Activated T-cell treated with anti-CD3 and anti-CD28 coated beads for 24 hours (primary cell): Measurements from ENCODE around the gene NLRX1.
"Not testable (repeated sequence)": the region's sequence is repeated elsewhere in the genome, so short reads cannot be mapped to it uniquely, and the experiment has no call there.

Source experiments
- DNase-seq: peaks from one replicate; pipeline ENCODE4 v3.0.0-alpha.2; 2020; ENCODE audit warnings: low read depth

NLRX1 gene, protein sequence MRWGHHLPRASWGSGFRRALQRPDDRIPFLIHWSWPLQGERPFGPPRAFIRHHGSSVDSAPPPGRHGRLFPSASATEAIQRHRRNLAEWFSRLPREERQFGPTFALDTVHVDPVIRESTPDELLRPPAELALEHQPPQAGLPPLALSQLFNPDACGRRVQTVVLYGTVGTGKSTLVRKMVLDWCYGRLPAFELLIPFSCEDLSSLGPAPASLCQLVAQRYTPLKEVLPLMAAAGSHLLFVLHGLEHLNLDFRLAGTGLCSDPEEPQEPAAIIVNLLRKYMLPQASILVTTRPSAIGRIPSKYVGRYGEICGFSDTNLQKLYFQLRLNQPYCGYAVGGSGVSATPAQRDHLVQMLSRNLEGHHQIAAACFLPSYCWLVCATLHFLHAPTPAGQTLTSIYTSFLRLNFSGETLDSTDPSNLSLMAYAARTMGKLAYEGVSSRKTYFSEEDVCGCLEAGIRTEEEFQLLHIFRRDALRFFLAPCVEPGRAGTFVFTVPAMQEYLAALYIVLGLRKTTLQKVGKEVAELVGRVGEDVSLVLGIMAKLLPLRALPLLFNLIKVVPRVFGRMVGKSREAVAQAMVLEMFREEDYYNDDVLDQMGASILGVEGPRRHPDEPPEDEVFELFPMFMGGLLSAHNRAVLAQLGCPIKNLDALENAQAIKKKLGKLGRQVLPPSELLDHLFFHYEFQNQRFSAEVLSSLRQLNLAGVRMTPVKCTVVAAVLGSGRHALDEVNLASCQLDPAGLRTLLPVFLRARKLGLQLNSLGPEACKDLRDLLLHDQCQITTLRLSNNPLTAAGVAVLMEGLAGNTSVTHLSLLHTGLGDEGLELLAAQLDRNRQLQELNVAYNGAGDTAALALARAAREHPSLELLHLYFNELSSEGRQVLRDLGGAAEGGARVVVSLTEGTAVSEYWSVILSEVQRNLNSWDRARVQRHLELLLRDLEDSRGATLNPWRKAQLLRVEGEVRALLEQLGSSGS

DNA sequence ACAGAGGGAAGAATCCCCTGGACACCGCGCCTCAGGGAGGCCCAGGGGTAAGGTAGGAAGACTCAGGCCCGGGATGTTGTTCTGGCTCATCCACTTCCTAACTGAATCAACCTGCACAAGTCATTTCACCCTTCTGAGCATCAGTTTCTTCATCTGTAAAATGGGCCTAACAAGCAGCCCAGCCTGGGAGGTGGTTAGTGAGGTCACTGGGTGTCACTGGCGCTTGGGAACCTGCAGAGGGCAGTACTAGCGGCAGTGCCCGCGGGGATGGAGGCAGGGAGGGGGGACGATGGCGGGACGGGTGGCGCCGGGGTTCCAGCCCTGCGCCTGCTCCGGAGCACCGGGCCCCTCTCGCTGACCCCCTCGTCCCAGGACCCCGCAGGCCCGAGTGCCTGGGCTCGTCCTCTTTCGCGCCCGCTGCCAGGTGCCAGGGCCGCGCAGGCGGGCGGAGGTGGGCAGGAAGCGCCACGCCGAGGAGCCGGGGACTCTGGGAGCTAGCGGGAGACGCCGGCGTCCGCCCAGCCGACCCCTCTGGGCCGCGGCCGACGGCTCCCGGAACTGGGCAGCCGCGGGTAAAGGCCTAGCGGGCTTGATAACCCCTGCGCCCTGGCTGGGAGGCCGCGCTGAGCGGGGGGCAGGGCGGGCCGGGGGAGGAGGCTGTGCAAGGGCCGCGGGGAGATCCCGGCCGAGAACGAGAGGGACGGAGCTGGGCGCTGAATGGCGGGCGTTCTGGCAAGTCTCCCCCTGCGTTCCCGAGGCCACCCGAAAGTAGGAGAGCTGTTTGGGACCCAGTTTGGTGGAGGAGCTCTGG lies at the start of gene NLRX1:
Gene NLRX1, plus strand, starts transcription at position 255 of the 811 bp plus-strand sequence. CDS start 2,679 bp downstream, outside the sequence.
- DNase-seq = peak; percentile 80

DNA sequence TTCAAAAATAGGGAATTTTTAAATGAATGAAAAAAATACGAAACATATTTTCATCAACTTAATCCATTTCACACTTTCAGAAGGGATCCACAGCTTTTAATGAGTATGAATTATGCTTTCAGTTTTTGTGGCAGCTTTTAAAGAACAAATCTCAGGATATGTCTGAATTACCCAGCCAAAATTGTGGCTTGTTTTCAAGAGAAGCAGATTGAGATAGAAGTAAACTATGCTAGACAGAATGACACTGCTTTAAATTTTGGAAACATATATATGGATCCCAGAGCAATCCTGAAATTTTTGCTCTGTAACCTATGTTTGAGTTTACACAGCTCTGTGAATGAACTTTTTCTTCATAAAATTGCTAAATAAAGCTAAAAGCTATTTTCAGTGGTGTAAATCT lies 49.6 kb upstream of the NLRX1 start:
- DNase-seq = no peak

DNA sequence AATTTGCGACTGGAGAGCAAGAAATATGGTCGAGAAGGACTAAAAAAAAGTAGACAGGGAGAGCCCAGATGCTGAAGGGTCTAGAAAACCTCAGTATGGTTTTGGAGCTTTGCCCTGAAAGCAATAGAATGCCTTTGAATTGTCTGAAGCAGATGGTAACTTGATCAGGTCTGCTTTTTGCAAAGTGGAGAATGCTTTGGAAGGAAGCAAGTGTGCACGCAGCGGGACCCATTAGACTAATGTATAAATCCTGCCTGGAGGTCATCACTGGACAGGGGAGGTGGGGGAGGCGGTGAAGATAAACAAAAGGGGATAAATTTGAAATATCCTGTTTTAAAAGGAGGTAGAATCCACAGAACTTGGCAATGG lies 47.9 kb upstream of the NLRX1 start:
- no peak for DNase-seq

DNA sequence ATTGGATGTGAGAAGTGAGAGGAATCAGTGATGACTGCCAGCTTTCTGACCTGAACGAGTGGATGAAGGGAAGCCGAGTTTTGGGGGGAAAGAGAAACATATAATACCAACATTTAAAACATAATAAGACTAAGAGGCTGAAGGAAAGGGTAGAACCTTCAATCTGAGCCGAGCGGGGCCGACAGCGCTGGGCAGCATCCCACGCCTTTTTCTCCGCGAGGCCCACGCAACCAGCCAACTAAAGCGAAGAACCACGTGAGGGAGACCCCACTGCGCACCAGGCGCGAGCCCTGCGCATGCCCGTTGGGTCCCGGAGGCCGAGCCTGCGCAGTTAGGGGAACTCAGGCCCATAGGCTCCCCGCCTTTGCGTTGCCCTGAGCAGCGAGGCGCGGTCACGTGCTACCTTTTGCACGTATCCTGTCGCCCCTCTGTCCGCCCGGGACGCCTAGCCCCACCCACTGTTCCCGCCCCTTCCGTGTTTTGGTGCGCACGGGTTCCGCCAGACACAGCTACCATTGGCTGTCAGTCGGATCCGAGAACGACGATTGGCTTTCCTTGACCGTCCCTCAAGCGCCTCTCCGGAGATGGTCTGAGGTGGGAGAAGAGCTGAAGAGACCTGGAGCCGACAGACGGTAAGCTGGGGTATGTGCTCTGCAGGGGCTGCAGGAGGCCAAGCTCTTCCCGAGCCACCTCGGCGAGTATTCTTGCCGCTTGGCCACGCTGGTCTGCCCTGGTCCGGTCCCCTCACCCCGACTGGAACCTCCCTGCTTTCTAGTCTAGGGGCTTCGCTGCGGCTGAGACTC lies 47.3 kb upstream of the NLRX1 start, which contains the start of gene HINFP:
Gene HINFP, plus strand, starts transcription at position 573 of the 803 bp plus-strand sequence. CDS start 5,365 bp downstream, outside the sequence.
- DNase-seq = peak; percentile 100

DNA sequence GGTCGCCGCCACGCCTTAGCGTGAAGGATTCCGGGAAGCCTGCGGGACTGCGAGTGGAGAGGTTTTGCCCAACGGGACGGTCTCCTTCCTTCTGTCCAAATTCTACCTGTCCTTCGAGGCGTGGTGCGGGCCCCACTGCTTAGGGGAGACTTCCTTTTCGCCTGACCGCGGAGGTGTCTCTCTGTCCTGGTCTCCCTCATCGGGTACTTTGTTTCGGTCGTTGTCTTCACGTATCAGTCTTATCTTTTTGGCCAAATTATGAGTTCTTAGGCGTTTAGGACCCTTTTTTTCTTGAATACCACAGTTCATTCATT lies 46.8 kb upstream of the NLRX1 start:
- DNase-seq = no peak

DNA sequence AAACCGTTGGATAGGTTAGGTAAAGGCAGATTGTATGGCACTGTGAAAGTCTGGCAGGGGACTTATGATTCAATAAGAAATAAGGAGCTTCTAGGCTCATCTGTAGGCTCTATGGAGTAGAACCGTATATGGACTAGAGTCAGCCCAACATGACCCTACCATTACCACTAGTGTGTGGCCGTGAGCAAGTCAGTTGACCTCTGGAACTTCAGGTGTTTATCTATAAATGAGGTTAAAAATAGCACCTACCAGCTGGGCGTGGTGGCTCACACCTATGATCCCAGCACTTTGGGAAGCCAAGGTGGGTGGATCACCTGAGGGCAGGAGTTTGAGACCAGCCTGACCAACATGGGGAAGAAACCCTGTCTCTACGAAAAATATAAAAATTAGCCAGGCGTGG lies 42.7 kb upstream of the NLRX1 start:
- no peak for DNase-seq

DNA sequence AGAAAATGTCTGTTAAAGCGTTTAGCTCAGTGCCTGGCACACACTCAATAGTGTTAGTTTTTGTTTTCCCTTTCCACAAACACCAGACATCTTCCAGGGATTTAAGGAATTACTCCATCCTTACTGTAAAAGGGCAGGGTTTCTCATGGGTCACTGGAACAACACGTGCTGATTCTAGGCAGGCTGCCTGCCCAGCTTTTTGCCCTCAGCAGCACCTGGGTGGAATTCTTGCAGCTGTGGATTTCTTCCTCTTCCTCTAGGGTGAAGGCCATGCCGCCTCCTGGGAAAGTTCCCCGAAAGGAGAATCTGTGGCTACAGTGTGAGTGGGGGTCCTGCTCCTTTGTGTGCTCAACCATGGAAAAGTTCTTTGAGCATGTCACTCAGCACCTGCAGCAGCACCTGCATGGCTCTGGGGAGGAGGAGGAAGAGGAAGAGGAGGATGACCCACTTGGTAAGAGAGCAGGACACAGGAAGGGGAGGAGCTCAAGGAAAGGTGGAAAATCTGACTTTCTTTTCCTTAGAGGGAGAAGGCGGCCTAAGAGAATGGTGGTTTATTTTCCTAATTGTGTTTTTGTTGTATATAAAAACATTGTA lies 41.8 kb upstream of the NLRX1 start:
- DNase-seq = no peak

DNA sequence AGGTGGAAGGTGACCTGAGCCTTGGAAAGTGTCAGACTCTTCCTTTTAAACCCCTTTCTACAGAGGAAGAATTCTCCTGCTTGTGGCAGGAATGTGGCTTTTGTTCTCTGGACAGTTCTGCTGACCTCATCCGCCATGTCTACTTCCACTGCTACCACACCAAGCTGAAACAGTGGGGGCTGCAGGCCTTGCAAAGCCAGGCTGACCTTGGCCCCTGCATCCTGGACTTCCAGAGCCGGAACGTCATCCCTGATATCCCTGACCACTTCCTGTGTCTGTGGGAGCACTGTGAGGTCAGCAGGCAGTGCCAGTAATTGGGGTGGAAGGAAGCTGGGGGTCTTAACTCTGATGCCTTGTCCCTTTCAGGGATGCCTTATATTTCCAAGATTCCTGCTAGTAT lies 37.9 kb upstream of the NLRX1 start:
- no peak for DNase-seq

DNA sequence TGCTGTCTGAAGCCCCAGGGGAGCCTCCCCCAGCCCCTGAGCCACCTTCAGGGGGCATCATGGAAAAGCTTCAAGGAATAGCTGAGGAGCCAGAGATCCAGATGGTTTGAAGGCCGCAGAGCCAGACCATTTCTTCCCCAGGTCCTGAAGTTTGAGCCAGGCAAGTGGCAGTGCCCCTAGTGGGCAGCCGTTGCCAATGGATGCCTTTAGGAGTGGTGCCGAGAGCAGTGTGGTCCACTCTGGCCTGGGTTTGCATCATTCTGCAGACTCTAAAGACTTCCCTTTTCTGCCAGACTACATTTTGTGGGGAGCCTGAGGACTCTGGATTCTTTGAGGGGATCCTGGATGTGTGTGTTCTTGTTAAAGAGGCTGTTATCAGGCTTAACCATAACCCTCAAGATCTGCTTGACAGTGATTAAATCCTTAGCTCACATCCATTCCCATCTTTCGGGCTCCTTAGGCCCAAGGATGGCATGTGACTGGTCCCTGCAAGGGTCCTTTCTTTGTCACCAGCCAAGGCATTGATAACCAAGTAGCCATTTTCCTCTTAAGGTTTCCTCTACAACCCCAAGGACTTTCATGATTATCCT lies 34.0 kb upstream of the NLRX1 start:
- no peak for DNase-seq

DNA sequence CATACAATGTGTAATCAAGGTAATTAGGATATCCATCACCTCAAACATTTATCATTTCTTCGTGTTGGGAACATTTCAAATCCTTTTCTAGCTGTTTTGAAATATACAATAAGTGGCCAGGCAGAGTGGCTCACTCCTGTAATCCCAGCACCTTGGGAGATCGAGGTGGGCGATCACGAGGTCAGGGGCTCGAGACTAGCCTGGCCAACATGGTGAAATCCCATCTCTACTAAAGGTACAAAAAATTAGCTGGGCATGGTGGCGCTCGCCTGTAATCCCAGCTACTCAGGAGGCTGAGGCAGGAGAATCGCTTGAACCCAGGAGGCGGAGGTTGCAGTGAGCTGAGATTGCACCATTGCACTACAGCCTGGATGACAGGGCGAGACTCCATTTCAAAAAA lies 29.2 kb upstream of the NLRX1 start:
- not testable (repeated sequence) for DNase-seq

DNA sequence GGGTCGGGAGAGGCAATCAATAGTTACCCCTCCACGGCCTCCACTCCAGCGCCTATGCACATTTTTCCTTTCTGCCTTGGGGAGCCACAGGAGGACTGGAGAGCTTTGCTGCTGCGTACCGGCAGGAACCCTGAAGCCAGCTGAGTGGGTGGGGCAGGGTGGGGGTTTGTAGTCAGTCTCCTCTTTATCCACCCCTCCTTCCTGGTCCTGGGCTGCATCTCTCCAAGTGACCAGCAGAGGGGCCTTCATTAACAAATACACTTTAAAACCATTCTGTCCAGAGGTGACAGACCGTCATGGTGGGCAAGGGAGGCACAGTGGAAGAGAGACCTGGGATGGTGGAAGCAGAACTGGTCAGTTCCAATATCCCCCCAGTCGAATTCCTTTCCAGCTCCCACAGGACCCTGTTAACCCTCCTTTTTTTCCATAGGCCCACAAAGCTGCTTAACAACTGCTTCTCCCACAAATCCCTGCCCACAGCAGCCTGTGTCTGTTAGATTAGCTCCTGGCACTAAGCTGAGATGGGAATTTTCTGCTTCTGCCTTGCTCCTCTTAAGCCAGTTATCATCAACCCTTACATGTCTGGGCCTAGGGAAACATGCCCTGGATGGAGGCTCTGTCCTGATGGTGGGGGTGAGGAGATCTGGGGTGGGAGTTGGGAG lies 23.6 kb upstream of the NLRX1 start:
- no peak for DNase-seq

DNA sequence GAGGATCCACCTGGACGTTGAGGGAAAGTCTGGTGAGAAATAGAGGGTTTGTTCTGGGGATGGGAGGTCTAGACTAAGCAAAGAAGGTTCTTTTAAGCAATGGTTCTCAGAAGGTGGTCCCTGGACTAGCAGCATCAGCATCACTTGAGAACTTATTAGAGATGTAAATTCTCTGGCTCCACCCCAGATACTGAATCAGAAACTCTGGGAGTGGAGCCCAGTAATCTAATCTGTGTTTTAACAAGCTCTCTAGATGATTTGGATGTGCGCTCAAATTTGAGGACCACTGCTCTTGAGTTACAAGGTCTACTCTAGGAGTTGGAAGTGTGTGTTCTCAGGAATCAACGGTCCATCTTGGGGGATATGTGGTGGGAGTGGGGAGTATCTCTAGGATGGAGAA lies 23.0 kb upstream of the NLRX1 start:
- DNase-seq = no peak

DNA sequence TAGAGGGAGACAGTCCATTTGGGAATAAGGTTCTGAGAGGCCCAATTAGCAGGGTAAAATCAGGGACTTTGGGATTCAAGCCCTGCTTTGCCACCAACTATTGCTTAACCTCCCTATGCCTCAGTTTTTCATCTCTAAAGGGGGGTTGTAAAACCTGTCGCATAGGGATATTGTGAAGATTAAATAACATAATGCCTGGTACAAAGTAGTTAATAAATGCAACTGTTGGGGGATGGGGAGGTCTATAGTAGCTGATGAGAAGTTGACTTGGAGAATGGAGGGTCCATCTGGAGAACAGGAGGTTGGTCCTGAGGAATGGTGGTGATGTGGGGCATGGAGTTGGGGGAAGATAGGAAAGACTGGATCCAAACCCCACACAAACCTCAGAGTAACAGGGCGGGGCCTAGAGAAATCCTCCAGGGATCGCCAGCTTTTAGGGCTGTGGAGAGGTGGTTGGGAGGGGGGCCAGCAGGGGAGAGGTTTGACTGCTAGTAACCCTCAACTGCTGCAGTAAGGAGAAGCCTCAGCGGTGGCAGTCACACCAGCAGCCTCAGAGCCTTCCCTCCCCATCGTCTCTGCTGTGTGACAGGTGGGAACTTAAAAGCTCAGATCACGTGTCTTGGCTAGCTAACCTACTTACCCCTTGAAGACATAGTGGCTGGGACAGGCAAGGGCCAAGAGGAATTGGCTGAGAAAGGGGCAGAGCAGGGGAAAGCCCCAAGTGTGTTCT lies 20.8 kb upstream of the NLRX1 start:
- DNase-seq = no peak

DNA sequence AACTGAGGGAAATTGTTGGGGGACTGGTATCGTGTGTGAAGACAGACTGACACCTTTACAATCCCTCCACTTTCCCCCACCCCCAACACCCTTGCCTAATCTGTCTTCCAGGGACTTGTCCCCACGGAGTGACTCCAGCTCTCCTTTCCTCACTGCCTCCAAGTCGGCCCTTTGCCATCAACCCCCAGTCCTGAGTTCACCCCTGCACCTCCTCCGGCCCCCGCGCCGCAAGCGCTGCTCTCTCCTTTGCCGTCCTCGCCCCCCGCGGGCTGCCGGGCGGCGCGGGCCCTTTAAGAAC lies 19.9 kb upstream of the NLRX1 start:
- DNase-seq = no peak

DNA sequence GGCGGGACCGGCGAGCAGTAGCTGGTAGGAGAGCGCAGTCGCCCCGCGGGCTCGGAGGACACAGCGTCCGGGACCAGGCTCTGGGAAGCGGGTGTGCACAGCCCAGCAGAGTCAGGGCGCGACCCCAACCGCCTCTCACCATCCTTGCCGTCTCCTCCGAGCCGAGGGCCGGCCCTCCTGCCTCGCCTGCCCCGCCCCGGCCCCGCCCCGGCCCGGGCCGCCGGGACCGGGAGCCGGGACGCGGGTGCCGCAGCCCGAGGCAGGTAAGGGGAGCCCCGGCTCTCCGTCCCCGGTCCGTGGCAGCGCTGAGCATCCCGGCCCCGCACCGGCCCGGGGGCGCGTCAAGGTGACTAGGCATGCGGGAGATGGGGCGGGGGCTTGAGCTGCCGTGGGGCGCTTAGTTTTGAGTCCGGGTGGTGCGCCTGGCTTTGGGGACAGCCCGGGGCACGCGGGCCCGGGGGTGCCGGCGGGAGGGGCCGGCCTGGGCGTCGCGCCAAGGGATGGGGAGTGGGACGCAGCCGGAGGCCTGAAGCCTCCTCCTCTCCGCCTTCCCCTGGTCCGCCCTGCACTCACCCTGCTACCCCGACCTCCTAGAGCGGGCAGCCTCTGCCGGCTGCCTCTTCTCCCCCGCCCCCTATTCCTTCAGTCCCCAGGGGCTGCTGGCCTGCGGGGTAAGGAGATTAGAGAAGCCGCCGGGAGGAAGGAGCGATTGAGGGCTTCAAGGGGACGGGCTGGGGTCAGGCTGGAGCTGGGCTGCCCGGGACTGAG lies 19.3 kb upstream of the NLRX1 start, which contains the start of gene ABCG4:
Gene ABCG4, plus strand, starts transcription at position 35 of the 768 bp plus-strand sequence. CDS start 914 bp downstream, outside the sequence.
- DNase-seq = no peak

DNA sequence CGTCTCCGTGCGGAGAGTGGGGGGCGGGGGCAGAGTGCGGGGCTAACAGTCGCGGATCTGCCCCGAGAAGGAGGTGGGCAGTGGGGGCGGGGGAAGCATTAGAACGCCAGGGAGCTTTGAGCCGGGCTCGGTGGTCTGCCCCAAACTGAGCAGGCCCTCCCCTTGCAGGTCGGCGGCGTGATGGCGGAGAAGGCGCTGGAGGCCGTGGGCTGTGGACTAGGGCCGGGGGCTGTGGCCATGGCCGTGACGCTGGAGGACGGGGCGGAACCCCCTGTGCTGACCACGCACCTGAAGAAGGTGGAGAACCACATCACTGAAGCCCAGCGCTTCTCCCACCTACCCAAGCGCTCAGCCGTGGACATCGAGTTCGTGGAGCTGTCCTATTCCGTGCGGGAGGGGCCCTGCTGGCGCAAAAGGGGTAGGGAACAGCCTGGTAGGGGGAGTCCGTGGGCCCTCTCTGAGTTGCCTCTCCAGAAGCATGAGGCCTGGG lies 18.7 kb upstream of the NLRX1 start:
- no peak for DNase-seq

DNA sequence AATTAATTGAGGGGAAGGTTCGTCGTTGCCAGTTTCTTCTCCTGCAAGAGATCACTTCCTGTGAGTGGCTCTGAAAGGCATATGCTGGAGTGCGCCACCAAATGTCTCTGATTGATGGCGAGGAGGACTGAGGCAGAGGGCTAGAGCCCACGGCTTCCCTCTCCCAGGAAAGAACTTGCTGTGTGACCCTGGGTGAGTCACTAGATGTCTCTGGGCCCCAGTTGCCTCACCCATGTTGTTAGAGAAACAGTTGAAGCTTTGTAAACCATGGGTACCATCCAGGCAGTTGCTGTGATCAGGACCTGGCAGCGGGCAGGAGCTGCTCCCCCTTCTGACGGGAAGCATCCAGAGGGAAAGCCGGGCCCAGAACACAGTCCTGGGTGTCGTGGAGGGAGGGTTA lies 16.5 kb upstream of the NLRX1 start:
- no peak for DNase-seq

DNA sequence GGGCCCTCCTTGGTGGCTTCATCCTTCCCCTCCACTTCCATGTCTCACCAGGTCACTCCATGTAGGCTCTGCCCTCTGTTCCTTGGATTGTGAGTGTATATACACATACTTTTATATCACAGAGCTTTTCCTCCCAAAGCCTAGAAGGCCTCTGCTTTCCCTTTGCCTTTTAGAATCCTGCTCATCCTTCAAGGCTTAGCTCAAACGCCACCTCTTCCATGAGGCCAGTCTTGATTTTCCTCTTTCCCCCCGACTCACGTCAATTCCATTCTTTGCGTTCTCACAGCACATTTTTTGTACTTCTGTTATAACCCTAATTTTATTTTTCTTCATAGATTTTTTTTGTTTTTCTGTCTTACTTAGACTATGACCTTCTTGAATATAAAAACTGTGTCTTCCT lies 15.9 kb upstream of the NLRX1 start:
- DNase-seq = no peak
